Breast epithelium (tissue), 4 donors: Measurements from ENCODE around the gene RASGEF1B. TPM values are rescaled to one million over a fixed set of nuclear protein-coding genes. Genes with fewer than 3 reads are reported as not detected.

Experiments used
- DNase-seq, 2 donors: peaks; one replicate each; pipeline ENCODE4 v3.0.0-alpha.2; 2019; ENCODE audit warnings: low spot score in 2 of 2
- H3K27ac ChIP-seq, 2 donors: fragments of 200-600 bp; sonication (generic) in 1 of 2; one replicate each; pipeline ENCODE4 v1.5.1; 2016 to 2019; ENCODE audit warnings: mild to moderate bottlenecking in 1 of 2
- H3K27me3 ChIP-seq, 2 donors: fragments of 200-600 bp; sonication (generic) in 1 of 2; one replicate each; pipeline versions ENCODE4 v1.5.1 to v1.6.0; 2017 to 2019; ENCODE audit warnings: control low read depth in 1 of 2, mild to moderate bottlenecking in 1 of 2
- H3K36me3 ChIP-seq: fragments of 200-600 bp; one replicate; pipeline ENCODE4 v1.5.1; 2019
- H3K4me1 ChIP-seq, 2 donors: fragments of 200-600 bp; sonication (generic); one replicate each; pipeline ENCODE4 v1.5.1; 2016 to 2019; ENCODE audit warnings: control low read depth in 1 of 2
- H3K4me3 ChIP-seq, 3 donors: fragments of 200-600 bp; sonication (generic); 1 replicate in 2 of 3; 2 replicates in 1 of 3; pipeline ENCODE4 v1.5.1; 2016 to 2019; ENCODE audit warnings: mild to moderate bottlenecking in 3 of 3, moderate library complexity in 2 of 3
- H3K9me3 ChIP-seq, 2 donors: fragments of 200-600 bp; sonication (generic) in 1 of 2; one replicate each; pipeline ENCODE4 v1.5.1; 2016 to 2019; ENCODE audit warnings: control low read depth in 1 of 2
- POLR2A ChIP-seq: fragments of 450-650 bp; IDR thresholded peaks from one replicate; pipeline ENCODE4 v1.6.1; 2016; ENCODE audit warnings: antibody characterized with exemption, mild to moderate bottlenecking, moderate library complexity
- POLR2AphosphoS5 ChIP-seq, 3 donors: sonication (generic); formaldehyde crosslinking; IDR thresholded peaks; one replicate each; pipeline ENCODE4 v1.6.1; 2017; ENCODE audit warnings: antibody characterized with exemption in 3 of 3
- intact Hi-C: fragments of 100-400 bp; cut with DNase I; formaldehyde crosslinking; loops from one replicate; pipeline ENCODE4 v1.15.1; 2023; ENCODE audit warnings: low total_unique reads
- total RNA-seq, 3 donors: library from RNA; depleted of rRNA; stranded (reverse); fragments of >200 nt; gene quantifications; one replicate each; pipeline ENCODE4 v1.1.0, GENCODE V29; 2016
- TF ChIP-seq, protein P1 (sequence below), 3 donors: fragments of 450-650 bp; IDR thresholded peaks; one replicate each; pipeline ENCODE4 v1.5.1; 2016 to 2017; ENCODE audit warnings: antibody characterized with exemption in 3 of 3, mild to moderate bottlenecking in 3 of 3, moderate library complexity in 3 of 3

The RASGEF1B gene
- total RNA-seq, 3 donors from 2014 or later: 16.4 to 45.8 (median 25.0) TPM

DNA sequence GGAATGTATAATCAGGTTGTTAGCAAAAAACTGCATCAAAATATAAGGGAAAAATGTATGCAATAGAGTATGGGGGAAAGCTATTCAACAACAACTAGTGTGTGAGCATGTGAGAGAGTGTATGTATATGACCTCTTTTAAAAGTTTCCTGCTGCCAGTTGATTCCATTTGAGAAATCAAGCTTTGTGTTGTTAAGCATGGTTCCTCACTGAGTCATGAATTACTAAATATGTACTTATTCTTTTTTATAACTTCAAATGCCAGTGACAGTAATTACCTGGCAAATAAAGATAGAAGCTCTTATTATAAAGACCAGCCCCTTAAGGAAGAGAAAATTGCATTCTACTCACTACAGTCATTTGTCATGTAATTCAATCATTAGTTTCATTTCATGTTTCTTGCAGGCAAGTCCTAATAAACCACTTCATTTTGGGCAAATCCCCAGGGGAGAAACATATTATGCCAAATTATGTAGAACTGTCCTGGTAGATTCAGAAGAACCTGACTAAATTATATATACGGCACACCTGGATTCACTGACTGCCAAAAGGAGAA is 19.2 kb downstream of the RASGEF1B start:
- Histone ChIP-seq H3K36me3 (no peaks in the 10 kb centered on the region), H3K4me1 (no peaks in the 10 kb centered on the region), H3K4me3 (no peak overlapping the region), H3K27me3 (no peaks in the 10 kb centered on the region), H3K27ac (no peak overlapping the region), H3K9me3 (no peaks in the 10 kb centered on the region)
- intact Hi-C loops: no loop called here
- DNase-seq: no peak
- no peak for TF ChIP-seq POLR2A
- no peak for TF ChIP-seq POLR2AphosphoS5 (IDR thresholded peaks at IDR 0.05)
- TF ChIP-seq, protein P1, sequence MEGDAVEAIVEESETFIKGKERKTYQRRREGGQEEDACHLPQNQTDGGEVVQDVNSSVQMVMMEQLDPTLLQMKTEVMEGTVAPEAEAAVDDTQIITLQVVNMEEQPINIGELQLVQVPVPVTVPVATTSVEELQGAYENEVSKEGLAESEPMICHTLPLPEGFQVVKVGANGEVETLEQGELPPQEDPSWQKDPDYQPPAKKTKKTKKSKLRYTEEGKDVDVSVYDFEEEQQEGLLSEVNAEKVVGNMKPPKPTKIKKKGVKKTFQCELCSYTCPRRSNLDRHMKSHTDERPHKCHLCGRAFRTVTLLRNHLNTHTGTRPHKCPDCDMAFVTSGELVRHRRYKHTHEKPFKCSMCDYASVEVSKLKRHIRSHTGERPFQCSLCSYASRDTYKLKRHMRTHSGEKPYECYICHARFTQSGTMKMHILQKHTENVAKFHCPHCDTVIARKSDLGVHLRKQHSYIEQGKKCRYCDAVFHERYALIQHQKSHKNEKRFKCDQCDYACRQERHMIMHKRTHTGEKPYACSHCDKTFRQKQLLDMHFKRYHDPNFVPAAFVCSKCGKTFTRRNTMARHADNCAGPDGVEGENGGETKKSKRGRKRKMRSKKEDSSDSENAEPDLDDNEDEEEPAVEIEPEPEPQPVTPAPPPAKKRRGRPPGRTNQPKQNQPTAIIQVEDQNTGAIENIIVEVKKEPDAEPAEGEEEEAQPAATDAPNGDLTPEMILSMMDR (IDR thresholded peaks at IDR 0.05): no peak

DNA sequence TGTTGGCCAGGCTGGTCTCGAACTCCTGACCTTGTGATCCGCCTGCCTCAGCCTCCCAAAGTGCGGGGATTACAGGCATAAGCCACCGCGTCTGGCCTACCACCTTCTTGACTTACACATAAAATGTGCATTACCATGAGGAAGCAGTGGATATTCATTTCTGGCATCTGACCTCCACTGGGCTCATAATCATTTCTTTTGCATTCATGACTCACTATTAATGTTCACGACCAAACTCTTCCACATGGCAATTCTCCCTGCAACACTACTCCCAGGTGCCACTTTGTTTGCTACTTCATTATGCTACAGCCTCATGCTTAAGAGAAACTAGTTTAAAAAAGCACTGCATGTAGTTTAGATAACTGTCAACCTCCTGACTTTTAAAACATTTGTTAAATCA is 22.7 kb downstream of the RASGEF1B start:
- no peaks in the 10 kb centered on the region for H3K4me1 ChIP-seq
- no peaks in the 10 kb centered on the region for H3K9me3 ChIP-seq
- intact Hi-C loops: no loop called here
- DNase-seq: no peak
- no peaks in the 10 kb centered on the region for H3K27me3 ChIP-seq
- no peaks in the 10 kb centered on the region for H3K36me3 ChIP-seq
- TF ChIP-seq POLR2AphosphoS5 (IDR thresholded peaks at IDR 0.05) (no peak), POLR2A (no peak)
- TF ChIP-seq, protein P1 (IDR thresholded peaks at IDR 0.05): no peak
- no peak overlapping the region for H3K27ac ChIP-seq
- no peak overlapping the region for H3K4me3 ChIP-seq

- Histone ChIP-seq H3K4me1 (no peaks in the 10 kb centered on the region), H3K36me3 (no peaks in the 10 kb centered on the region), H3K27me3 (no peaks in the 10 kb centered on the region), H3K27ac (no peak overlapping the region), H3K9me3 (no peaks in the 10 kb centered on the region), H3K4me3 (no peak overlapping the region)
- DNase-seq: no peak
- TF ChIP-seq, protein P1 (IDR thresholded peaks at IDR 0.05): no peak
- no peak for TF ChIP-seq POLR2AphosphoS5 (IDR thresholded peaks at IDR 0.05)
- TF ChIP-seq POLR2A: no peak
- intact Hi-C loops: no loop called here
These were observed 24.0 kb downstream of the RASGEF1B start for GRCh38 chr4:81447566-81448229.

- intact Hi-C loops: no loop called here
- no peak for TF ChIP-seq POLR2AphosphoS5 (IDR thresholded peaks at IDR 0.05)
- no peak for TF ChIP-seq POLR2A
- TF ChIP-seq, protein P1 (IDR thresholded peaks at IDR 0.05): no peak
- Histone ChIP-seq H3K27me3 (no peaks in the 10 kb centered on the region), H3K36me3 (no peaks in the 10 kb centered on the region), H3K4me3 (no peak overlapping the region), H3K4me1 (no peaks in the 10 kb centered on the region), H3K27ac (no peak overlapping the region), H3K9me3 (no peaks in the 10 kb centered on the region)
- no peak for DNase-seq
These were observed 25.1 kb downstream of the RASGEF1B start for GRCh38 chr4:81446634-81447033.

DNA sequence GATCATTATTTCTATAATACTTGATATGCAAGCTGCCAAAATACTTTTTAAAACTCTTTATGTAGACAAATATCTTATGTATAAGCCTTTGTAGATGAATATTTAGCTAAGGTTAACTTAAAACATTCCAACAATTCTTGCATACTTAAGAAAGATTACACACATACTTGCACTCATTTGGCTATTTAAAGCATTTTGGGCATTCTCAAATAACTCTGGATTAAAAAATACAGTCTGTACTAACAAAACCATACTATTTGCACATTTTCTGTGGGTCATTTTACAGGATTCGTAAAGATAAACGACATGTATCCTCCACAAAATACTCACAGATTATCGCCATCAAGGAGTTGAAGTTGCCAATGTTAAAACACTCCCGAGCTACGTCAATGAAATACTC is 26.5 kb downstream of the RASGEF1B start:
- no peak for DNase-seq
- Histone ChIP-seq H3K9me3 (no peaks in the 10 kb centered on the region), H3K4me3 (no peak overlapping the region), H3K27me3 (no peaks in the 10 kb centered on the region), H3K4me1 (no peaks in the 10 kb centered on the region), H3K27ac (no peak overlapping the region), H3K36me3 (peaks cover 3% of the 10 kb centered on the region)
- intact Hi-C loops: no loop called here
- TF ChIP-seq, protein P1 (IDR thresholded peaks at IDR 0.05): no peak
- TF ChIP-seq POLR2A: no peak
- TF ChIP-seq POLR2AphosphoS5 (IDR thresholded peaks at IDR 0.05): no peak
